ENCODE measurements around the gene TOX3.

GRCh38 chr16:52577130-52577706, 30.3 kb upstream of the TOX3 start:
- TF ChIP-seq CBFB (CRISPR knock-in tag; IDR thresholded peaks at IDR 0.05; ENCODE audit: low read depth), result no peak
- TF ChIP-seq CTCF (IDR thresholded peaks at IDR 0.05), result no peak
- no peak for TF ChIP-seq ZNF512 (CRISPR knock-in tag; IDR thresholded peaks at IDR 0.05; ENCODE audit: borderline replicate concordance)
- TF ChIP-seq ATF6 (CRISPR knock-in tag; IDR thresholded peaks at IDR 0.05), result no peak

All from WTC11 (cell line).